GM12801 (cell line): ENCODE measurements around the gene APLP2.

Experiments used
- CTCF ChIP-seq: IDR thresholded peaks from one replicate; pipeline ENCODE4 v1.5.1; 2011; ENCODE audit warnings: control low read depth; ENCODE audit not compliant: insufficient read length; ENCODE audit errors: extremely low read depth

APLP2 gene

GRCh38 chr11:130150790-130151189 is 81.1 kb downstream of the APLP2 start:
- TF ChIP-seq CTCF = no peak

GRCh38 chr11:130151196-130151595 is 81.5 kb downstream of the APLP2 start:
- TF ChIP-seq CTCF = no peak

GRCh38 chr11:130156108-130157022 is 86.7 kb downstream of the APLP2 start:
- no peak for TF ChIP-seq CTCF

- no peak for TF ChIP-seq CTCF
Observed at GRCh38 chr11:130157101-130157500, 87.4 kb downstream of the APLP2 start.

GRCh38 chr11:130157840-130158239 is 88.1 kb downstream of the APLP2 start:
- TF ChIP-seq CTCF = no peak

GRCh38 chr11:130159139-130159538 is 89.4 kb downstream of the APLP2 start:
- no peak for TF ChIP-seq CTCF

- TF ChIP-seq CTCF = no peak
Observed at GRCh38 chr11:130159657-130160497, 90.2 kb downstream of the APLP2 start, which contains the start of gene ST14. ST14 (plus strand) TSS chr11:130159782; CDS start chr11:130159980, 198 bp downstream.
